GM12878 (cell line): ENCODE data around the gene ZBTB4. TPM values are rescaled to one million over a fixed set of nuclear protein-coding genes. Genes with fewer than 3 reads are reported as not detected.

Source experiments
- ATAC-seq: fragments of 200-7000 bp; cut with Tn5 transposase; 3 replicates; pipeline ENCODE4 v1.9.1; 2020; ENCODE audit warnings: mild to moderate bottlenecking, moderate library complexity
- BruUV-seq: library from RNA; stranded (reverse); fragments of 400-500 nt; replicated peaks from 2 replicates; lab custom pipeline; 2021; lab: Mats Ljungman, UMichigan
- CTCF ChIA-PET: fragments of 300-600 bp; sonication (Branson Sonifier 250); formaldehyde crosslinking; extraction: SDS; loops from one replicate; lab custom pipeline; 2021; ENCODE audit warnings: inconsistent platforms; lab: Yijun Ruan, JAX
- POLR2A ChIA-PET: fragments of 350-600 bp; formaldehyde crosslinking; extraction: SDS; loops from one replicate; lab custom pipeline; 2021; ENCODE audit warnings: inconsistent platforms; lab: Charles Lee
- RAD21 ChIA-PET: fragments of 300-600 bp; sonication (Branson Sonifier 250); formaldehyde crosslinking; loops from one replicate; lab custom pipeline; 2023; ENCODE audit warnings: antibody characterized with exemption; ENCODE audit not compliant: unreplicated experiment; lab: Charles Lee
- SMC1A ChIA-PET: fragments of 300-600 bp; sonication (Branson Sonifier 250); formaldehyde crosslinking; loops from one replicate; lab custom pipeline; 2023; ENCODE audit not compliant: unreplicated experiment, uncharacterized antibody; lab: Charles Lee
- DNase-seq: peaks from one replicate; pipeline ENCODE4 v3.0.0-alpha.2; 2011; ENCODE audit warnings: low read depth, low spot score
- FAIRE-seq: peaks from 3 replicates; lab custom pipeline; 2011; peaks lifted over from hg19 to GRCh38; lab: Jason Lieb, UNC
- H2AFZ ChIP-seq: 2 replicates; pipeline ENCODE4 v1.6.0; 2011; ENCODE audit warnings: low read depth, low read length, control low read depth; ENCODE audit not compliant: control insufficient read depth
- H3K27ac ChIP-seq: 2 replicates; pipeline ENCODE4 v1.5.1; 2011; ENCODE audit warnings: control low read depth; ENCODE audit not compliant: control insufficient read depth, insufficient read depth
- H3K27me3 ChIP-seq, 2 experiments: replicated peaks in 1 of 2; 2 replicates each; pipeline versions ENCODE4 v1.6.0 to v1.6.1; 2011; ENCODE audit warnings: low read length in 1 of 2; ENCODE audit not compliant: control insufficient read depth in 2 of 2, insufficient read depth in 2 of 2
- H3K36me3 ChIP-seq, 2 experiments: 2 replicates each; pipeline ENCODE4 v1.5.1; 2011; ENCODE audit warnings: low read length in 1 of 2; ENCODE audit not compliant: control insufficient read depth in 2 of 2, insufficient read depth in 2 of 2
- H3K4me1 ChIP-seq: 2 replicates; pipeline ENCODE4 v1.6.1; 2011; ENCODE audit warnings: mild to moderate bottlenecking, low read length, moderate library complexity, mixed read lengths; ENCODE audit not compliant: control insufficient read depth, insufficient read depth
- H3K4me2 ChIP-seq: 2 replicates; pipeline ENCODE4 v1.6.0; 2011; ENCODE audit warnings: control low read depth; ENCODE audit not compliant: control insufficient read depth, insufficient read depth
- H3K4me3 ChIP-seq: fragments of 200-600 bp; sonication (generic); 2 replicates; pipeline ENCODE4 v1.5.1; 2016
- H3K79me2 ChIP-seq: 2 replicates; pipeline ENCODE4 v1.6.0; 2011; ENCODE audit warnings: low read length; ENCODE audit not compliant: control insufficient read depth, insufficient read depth
- H3K9ac ChIP-seq: 2 replicates; pipeline ENCODE4 v1.8.0; 2011; ENCODE audit warnings: low read length, control low read depth, mixed read lengths; ENCODE audit not compliant: control insufficient read depth, insufficient read depth
- H3K9me3 ChIP-seq: replicated peaks from 3 replicates; pipeline ENCODE4 v1.5.1; 2011; ENCODE audit warnings: mild to moderate bottlenecking, low read length; ENCODE audit not compliant: control insufficient read depth, insufficient read depth
- H4K20me1 ChIP-seq: 2 replicates; pipeline ENCODE4 v1.6.0; 2011; ENCODE audit not compliant: control insufficient read depth, insufficient read depth
- ATF3 ChIP-seq: IDR thresholded peaks from 2 replicates; pipeline ENCODE4 v1.6.1; 2011; ENCODE audit warnings: low read depth, mild to moderate bottlenecking, low read length, moderate library complexity, borderline replicate concordance; ENCODE audit errors: extremely low read depth
- BACH1 ChIP-seq: fragments of 450-650 bp; IDR thresholded peaks from 2 replicates; pipeline ENCODE4 v1.6.1; 2017; ENCODE audit warnings: mild to moderate bottlenecking, borderline replicate concordance
- EGR1 ChIP-seq, 2 experiments: IDR thresholded peaks; 1 replicate in 1 of 2; 2 replicates in 1 of 2; pipeline ENCODE4 v1.6.1; 2011 to 2012; ENCODE audit warnings: low read depth in 2 of 2, low read length in 2 of 2, borderline replicate concordance in 1 of 2, mild to moderate bottlenecking in 1 of 2, moderate library complexity in 1 of 2
- PAX8 ChIP-seq: fragments of 450-650 bp; IDR thresholded peaks from 2 replicates; pipeline ENCODE4 v1.6.1; 2017; ENCODE audit warnings: mild to moderate bottlenecking, moderate library complexity
- ZNF207 ChIP-seq: fragments of 450-650 bp; IDR thresholded peaks from 2 replicates; pipeline ENCODE4 v1.6.1; 2014; ENCODE audit warnings: antibody characterized with exemption, mild to moderate bottlenecking, borderline replicate concordance
- ZNF622 ChIP-seq: fragments of 450-650 bp; IDR thresholded peaks from 2 replicates; pipeline ENCODE4 v1.6.1; 2017; ENCODE audit warnings: mild to moderate bottlenecking, inconsistent platforms
- WGBS: methylation state at CpG from one replicate; pipeline ENCODE4 v1.1.6; 2016; ENCODE audit warnings: low lambda C conversion rate; ENCODE audit not compliant: insufficient replicate concordance, insufficient coverage; ENCODE audit errors: missing lambda C conversion rate; 5-methylcytosine and 5-hydroxymethylcytosine counted together
- in situ Hi-C: fragments of 300-500 bp; cut with MboI; formaldehyde crosslinking; loops from 9 replicates; pipeline ENCODE4 v1.14.3; 2018; ENCODE audit warnings: mixed read lengths
- intact Hi-C: fragments of 100-400 bp; cut with micrococcal nuclease; formaldehyde crosslinking; loops from one replicate; pipeline ENCODE4 v1.14.2; 2022; ENCODE audit not compliant: unreplicated experiment
- polyA plus RNA-seq, 11 experiments: library from polyadenylated mRNA; depleted of rRNA in 4 of 11; unstranded in 6 of 11; stranded (reverse) in 5 of 11; fragments of >200 nt; fragmentation: Nextera tagmentation in 4 of 11; fragmentation: Illumina TruSeq in 1 of 11; extraction: Ambion mirVana in 4 of 11; extraction: Trizol in 1 of 11; gene quantifications; 1 replicate in 1 of 11; 2 replicates in 10 of 11; pipeline versions ENCODE4 v1.2.1 to v1.2.3, GENCODE V29; 2011 to 2016; ENCODE audit warnings: inconsistent platforms in 2 of 11, missing spikeins in 2 of 11, low read depth in 1 of 11
- total RNA-seq, 4 experiments: library from RNA; depleted of rRNA in 3 of 4; stranded (reverse); fragments of >200 nt in 3 of 4; fragmentation: Illumina TruSeq in 1 of 4; extraction: Trizol in 1 of 4; gene quantifications; 2 replicates each; pipeline versions ENCODE4 v1.2.1 to v1.2.3, GENCODE V29; 2013 to 2021
- TF ChIP-seq, protein P1 (sequence below): fragments of 450-650 bp; IDR thresholded peaks from 2 replicates; pipeline ENCODE4 v1.6.1; 2017; ENCODE audit warnings: mild to moderate bottlenecking
- TF ChIP-seq, protein P2 (sequence below): fragments of 450-650 bp; IDR thresholded peaks from 2 replicates; pipeline ENCODE4 v1.6.1; 2017; ENCODE audit warnings: low read depth, mild to moderate bottlenecking, moderate library complexity

ZBTB4 gene
- total and polyA plus RNA-seq, 10 of the 15 experiments (the other 5 are each of a cell fraction or from before 2014, with no cell fraction given): 2.0 to 14.9 (median 6.9) TPM

GRCh38 chr17:7437950-7438614, 41.3 kb downstream of the ZBTB4 start:
- intact Hi-C loops (loop anchor here (5.0 to 10.0 kb wide), 4 partner anchors 36 to 393 kb away; partner anchors contain the start of genes KCTD11, SENP3, SLC16A11 and TMEM256), in situ Hi-C loops (no loop called here)
- Histone ChIP-seq H3K4me3 (peak overlapping the region; percentile 97), H3K9me3 (no peaks in the 10 kb centered on the region), H3K27ac (no peak overlapping the region), H2AFZ (no peak overlapping the region), H3K9ac (peak overlapping the region; percentile 13; the same call in 1 of the 2 replicates), H3K79me2 (peaks cover 6% of the 10 kb centered on the region), H3K4me2 (peak overlapping the region; percentile 78), H3K36me3 (no peaks in the 10 kb centered on the region), H4K20me1 (no peaks in the 10 kb centered on the region), H3K4me1 (peaks cover 29% of the 10 kb centered on the region), H3K27me3 (peaks cover 0 to 4% of the 10 kb centered on the region in 2 experiments; a peak in 2 of 4 replicates)
- 30% methylated on average over 28 of the region's 48 CpGs for whole genome bisulfite sequencing
- ChIA-PET POLR2A (interaction anchor here (0.7 to 8.2 kb wide), 4 partner anchors 41 to 85 kb away, joined by 3 to 63 read pairs (median 4); partner anchors contain the start of genes POLR2A and ZBTB4), CTCF (interaction anchor here (0.6 to 1.4 kb wide), 4 partner anchors 67 to 249 kb away, joined by 4 read pairs; partner anchors contain the start of gene TP53), SMC1A (interaction anchor here (0.6 to 1.3 kb wide), 2 partner anchors 84 to 123 kb away, joined by 3 to 5 read pairs; no protein-coding TSS in a partner anchor), RAD21 (interaction anchor here (0.8 to 1.6 kb wide), 3 partner anchors 44 to 122 kb away, joined by 3 to 7 read pairs (median 5); partner anchors contain the start of genes PLSCR3 and POLR2A)
- no peak for FAIRE-seq
- TF ChIP-seq, protein P1, sequence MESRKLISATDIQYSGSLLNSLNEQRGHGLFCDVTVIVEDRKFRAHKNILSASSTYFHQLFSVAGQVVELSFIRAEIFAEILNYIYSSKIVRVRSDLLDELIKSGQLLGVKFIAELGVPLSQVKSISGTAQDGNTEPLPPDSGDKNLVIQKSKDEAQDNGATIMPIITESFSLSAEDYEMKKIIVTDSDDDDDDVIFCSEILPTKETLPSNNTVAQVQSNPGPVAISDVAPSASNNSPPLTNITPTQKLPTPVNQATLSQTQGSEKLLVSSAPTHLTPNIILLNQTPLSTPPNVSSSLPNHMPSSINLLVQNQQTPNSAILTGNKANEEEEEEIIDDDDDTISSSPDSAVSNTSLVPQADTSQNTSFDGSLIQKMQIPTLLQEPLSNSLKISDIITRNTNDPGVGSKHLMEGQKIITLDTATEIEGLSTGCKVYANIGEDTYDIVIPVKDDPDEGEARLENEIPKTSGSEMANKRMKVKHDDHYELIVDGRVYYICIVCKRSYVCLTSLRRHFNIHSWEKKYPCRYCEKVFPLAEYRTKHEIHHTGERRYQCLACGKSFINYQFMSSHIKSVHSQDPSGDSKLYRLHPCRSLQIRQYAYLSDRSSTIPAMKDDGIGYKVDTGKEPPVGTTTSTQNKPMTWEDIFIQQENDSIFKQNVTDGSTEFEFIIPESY: 0 out of 2 replicates have a peak, but pooled peaks have one; percentile 7
- TF ChIP-seq EGR1 (IDR thresholded peaks at IDR 0.05; ENCODE audit: borderline replicate concordance in 1 of 2, low read depth in 2 of 2, low read length in 2 of 2) (peak in 1 of 2 experiments; percentile 33; a peak in 1 of 3 replicates), PAX8 (no peak), ATF3 (no peak), ZNF207 (no peak), ZNF622 (no peak), BACH1 (peak; percentile 20; the same call in 1 of the 2 replicates)
- TF ChIP-seq, protein P2, sequence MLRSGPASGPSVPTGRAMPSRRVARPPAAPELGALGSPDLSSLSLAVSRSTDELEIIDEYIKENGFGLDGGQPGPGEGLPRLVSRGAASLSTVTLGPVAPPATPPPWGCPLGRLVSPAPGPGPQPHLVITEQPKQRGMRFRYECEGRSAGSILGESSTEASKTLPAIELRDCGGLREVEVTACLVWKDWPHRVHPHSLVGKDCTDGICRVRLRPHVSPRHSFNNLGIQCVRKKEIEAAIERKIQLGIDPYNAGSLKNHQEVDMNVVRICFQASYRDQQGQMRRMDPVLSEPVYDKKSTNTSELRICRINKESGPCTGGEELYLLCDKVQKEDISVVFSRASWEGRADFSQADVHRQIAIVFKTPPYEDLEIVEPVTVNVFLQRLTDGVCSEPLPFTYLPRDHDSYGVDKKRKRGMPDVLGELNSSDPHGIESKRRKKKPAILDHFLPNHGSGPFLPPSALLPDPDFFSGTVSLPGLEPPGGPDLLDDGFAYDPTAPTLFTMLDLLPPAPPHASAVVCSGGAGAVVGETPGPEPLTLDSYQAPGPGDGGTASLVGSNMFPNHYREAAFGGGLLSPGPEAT: no peak
- no TSS peak for BruUV-seq
- no peak for ATAC-seq
- no peak for DNase-seq
